ENCODE results near the gene TRPT1. TPM values are rescaled to one million over a fixed set of nuclear protein-coding genes. Genes with fewer than 3 reads are reported as not detected.

The TRPT1 gene
- total RNA-seq, 2 experiments from 2014 or later: 33.7 to 41.5 TPM

DNA sequence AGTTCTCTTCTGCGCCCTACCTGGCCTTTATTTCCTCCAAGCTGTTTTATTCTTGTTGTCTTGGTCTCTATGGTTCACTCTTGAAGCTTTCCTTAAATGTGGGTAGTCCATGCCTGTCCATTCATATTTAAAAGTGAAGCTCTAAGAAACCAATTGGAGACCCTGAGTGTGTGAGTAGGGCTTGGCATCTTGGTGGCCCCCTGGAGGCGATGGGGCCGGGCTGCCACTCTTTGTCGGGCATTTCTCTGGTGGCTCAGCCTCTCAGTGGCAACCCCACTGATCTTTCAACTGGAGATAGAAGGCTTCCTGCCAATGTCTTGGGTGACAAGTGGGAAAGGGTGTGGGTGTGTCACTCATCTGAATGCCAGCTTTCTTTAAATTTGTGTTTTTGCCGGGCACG lies 9.1 kb downstream of the TRPT1 start:
- peak; percentile 26 for ATAC-seq
- Mint-ChIP-seq H3K9me3 (no peaks in the 10 kb centered on the region), H3K36me3 (ENCODE audit: low read depth) (peaks cover 37% of the 10 kb centered on the region), H3K4me3 (no peak overlapping the region), H3K27ac (no peak overlapping the region), H3K4me1 (ENCODE audit: low read depth) (peaks cover 24% of the 10 kb centered on the region), H3K27me3 (no peaks in the 10 kb centered on the region)
- intact Hi-C loops (cut with micrococcal nuclease): no loop called here
- TF ChIP-seq, protein P1, sequence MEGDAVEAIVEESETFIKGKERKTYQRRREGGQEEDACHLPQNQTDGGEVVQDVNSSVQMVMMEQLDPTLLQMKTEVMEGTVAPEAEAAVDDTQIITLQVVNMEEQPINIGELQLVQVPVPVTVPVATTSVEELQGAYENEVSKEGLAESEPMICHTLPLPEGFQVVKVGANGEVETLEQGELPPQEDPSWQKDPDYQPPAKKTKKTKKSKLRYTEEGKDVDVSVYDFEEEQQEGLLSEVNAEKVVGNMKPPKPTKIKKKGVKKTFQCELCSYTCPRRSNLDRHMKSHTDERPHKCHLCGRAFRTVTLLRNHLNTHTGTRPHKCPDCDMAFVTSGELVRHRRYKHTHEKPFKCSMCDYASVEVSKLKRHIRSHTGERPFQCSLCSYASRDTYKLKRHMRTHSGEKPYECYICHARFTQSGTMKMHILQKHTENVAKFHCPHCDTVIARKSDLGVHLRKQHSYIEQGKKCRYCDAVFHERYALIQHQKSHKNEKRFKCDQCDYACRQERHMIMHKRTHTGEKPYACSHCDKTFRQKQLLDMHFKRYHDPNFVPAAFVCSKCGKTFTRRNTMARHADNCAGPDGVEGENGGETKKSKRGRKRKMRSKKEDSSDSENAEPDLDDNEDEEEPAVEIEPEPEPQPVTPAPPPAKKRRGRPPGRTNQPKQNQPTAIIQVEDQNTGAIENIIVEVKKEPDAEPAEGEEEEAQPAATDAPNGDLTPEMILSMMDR (IDR thresholded peaks at IDR 0.05): peak; percentile 20
- POLR2A ChIA-PET: interaction anchor here (1.8 to 4.4 kb wide), 3 partner anchors 7 to 10 kb away, joined by 8 to 33 read pairs (median 31); partner anchors contain the start of genes FERMT3, NUDT22 and TRPT1
- no peak for DNase-seq
- CTCF ChIA-PET: interaction anchor here (1.1 to 4.0 kb wide), 7 partner anchors 9 to 84 kb away, joined by 3 to 34 read pairs (median 4); partner anchors contain the start of genes CATSPERZ, FERMT3, NUDT22 and PLCB3

DNA sequence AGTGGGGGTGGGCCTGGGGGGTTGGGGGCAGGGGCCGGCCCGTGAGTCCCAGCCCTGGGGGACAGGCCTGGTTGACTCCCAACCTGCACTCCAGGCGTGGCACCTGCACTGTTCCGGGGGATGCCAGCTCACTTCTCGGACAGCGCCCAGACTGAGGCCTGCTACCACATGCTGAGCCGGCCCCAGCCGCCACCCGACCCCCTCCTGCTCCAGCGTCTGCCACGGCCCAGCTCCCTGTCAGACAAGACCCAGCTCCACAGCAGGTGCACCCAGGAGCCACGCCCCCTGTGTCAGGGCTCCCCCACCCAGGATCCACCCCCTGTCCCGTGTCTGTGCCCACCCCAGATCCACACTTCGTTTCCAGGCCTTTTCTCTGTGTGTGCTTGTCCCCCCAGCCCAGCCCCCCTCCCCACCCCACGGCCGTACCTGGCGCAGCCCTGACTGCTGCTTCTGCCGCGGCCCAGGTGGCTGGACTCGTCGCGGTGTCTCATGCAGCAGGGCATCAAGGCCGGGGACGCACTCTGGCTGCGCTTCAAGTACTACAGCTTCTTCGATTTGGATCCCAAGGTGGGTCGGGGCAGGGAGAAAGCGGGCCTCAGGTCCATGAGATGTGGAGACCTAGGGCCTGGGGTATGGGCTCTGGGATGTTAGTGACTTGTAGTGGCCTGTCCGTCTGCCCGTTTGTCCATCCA lies 14.7 kb downstream of the TRPT1 start:
- peak overlapping the region; percentile 67 for H3K27ac Mint-ChIP-seq

DNA sequence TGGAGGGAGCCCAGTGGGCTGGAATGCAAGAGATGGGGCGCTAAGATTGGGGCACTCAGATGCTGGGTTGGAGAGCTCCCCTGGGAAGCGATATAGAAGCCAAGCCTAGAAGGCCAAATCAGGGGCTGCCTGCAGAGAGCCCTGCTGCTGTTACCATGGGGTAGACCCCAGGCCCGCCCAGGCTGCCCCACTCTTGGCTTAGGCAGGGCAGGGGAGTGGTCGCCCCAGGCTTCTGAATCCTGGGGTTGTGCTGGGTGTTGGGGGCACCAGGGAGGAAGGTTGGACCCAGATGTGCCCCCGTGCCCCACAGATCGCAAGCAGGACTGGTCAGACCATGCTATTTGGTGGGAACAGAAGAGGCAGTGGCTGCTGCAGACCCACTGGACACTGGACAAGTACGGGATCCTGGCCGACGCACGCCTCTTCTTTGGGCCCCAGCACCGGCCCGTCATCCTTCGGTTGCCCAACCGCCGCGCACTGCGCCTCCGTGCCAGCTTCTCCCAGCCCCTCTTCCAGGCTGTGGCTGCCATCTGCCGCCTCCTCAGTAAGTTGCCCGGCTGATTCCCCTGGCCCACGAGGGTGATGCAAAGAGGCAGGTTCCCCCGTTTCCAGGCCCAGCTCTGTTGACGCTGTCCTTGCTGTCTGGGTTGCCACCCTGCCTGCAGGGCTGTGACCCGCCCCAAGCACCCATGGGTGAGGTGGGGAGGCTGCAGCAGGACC lies 15.5 kb downstream of the TRPT1 start:
- no peak for DNase-seq
- ATAC-seq: no peak
- ChIA-PET POLR2A (interaction anchor here (0.6 to 9.7 kb wide), 11 partner anchors 7 to 177 kb away, joined by 3 to 151 read pairs (median 3); partner anchors contain the start of genes DNAJC4, NUDT22 and TRPT1), CTCF (no interaction called here)
- Mint-ChIP-seq H3K9me3 (no peaks in the 10 kb centered on the region), H3K4me3 (no peak overlapping the region), H3K27me3 (no peaks in the 10 kb centered on the region), H3K27ac (peak overlapping the region; percentile 97), H3K36me3 (ENCODE audit: low read depth) (peaks cover 69% of the 10 kb centered on the region), H3K4me1 (ENCODE audit: low read depth) (peaks cover 49% of the 10 kb centered on the region)
- TF ChIP-seq, protein P1 (IDR thresholded peaks at IDR 0.05): no peak
- intact Hi-C loops (cut with micrococcal nuclease): no loop called here

More for the DNA sequence above, 14.7 kb downstream of the TRPT1 start:
- ChIA-PET CTCF (interaction anchor here (1.7 kb wide), 1 partner anchor 13 kb away, joined by 6 read pairs; no protein-coding TSS in a partner anchor), POLR2A (interaction anchor here (0.6 to 9.7 kb wide), 9 partner anchors 9 to 536 kb away, joined by 3 to 151 read pairs (median 4); partner anchors contain the start of genes DNAJC4, NUDT22 and TRPT1)
- intact Hi-C loops (cut with micrococcal nuclease): no loop called here
- Mint-ChIP-seq H3K9me3 (no peaks in the 10 kb centered on the region), H3K4me3 (no peak overlapping the region), H3K36me3 (ENCODE audit: low read depth) (peaks cover 61% of the 10 kb centered on the region), H3K4me1 (ENCODE audit: low read depth) (peaks cover 41% of the 10 kb centered on the region), H3K27me3 (no peaks in the 10 kb centered on the region)
- ATAC-seq: no peak
- no peak for DNase-seq
- TF ChIP-seq, protein P1 (IDR thresholded peaks at IDR 0.05): no peak

DNA sequence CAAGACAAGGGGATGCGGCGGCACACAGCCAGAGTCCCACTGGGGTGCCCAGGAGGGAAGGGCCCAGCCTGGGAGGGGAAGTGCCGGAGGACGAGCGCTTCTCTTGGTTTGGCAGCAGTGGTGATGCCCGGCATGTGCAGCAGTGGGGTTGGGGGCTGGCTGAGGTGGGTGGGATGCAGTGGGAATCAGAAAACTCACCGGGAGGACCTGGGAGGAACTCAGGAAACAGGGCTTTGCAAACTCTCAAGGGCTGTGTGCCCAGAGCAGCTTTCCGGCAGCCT lies 16.5 kb downstream of the TRPT1 start:
- TF ChIP-seq, protein P1 (IDR thresholded peaks at IDR 0.05): no peak
- H3K36me3 Mint-ChIP-seq (ENCODE audit: low read depth): peaks cover 67% of the 10 kb centered on the region
- no peaks in the 10 kb centered on the region for H3K9me3 Mint-ChIP-seq
- intact Hi-C loops (cut with micrococcal nuclease): no loop called here
- no peak for DNase-seq
- H3K4me3 Mint-ChIP-seq: peak overlapping the region; percentile 10
- H3K27me3 Mint-ChIP-seq: no peaks in the 10 kb centered on the region
- CTCF ChIA-PET: interaction anchor here (6.0 to 7.5 kb wide), 2 partner anchors 42 to 93 kb away, joined by 42 to 111 read pairs; partner anchors contain the start of genes CATSPERZ and PLCB3
- no peak for ATAC-seq
- peaks cover 47% of the 10 kb centered on the region for H3K4me1 Mint-ChIP-seq (ENCODE audit: low read depth)
- H3K27ac Mint-ChIP-seq: peak overlapping the region; percentile 97
- POLR2A ChIA-PET: interaction anchor here (1.6 to 9.7 kb wide), 6 partner anchors 8 to 29 kb away, joined by 3 to 151 read pairs (median 12); partner anchors contain the start of genes DNAJC4, NUDT22 and TRPT1

All from activated CD8-positive, alpha-beta T cell treated with anti-CD3 and anti-CD28 coated beads for 36 hours (primary cell).